ENCODE data around the gene TBCD. TPM values are rescaled to one million over a fixed set of nuclear protein-coding genes. Genes with fewer than 3 reads are reported as not detected.
"Not testable (repeated sequence)": the region's sequence is repeated elsewhere in the genome, so short reads cannot be mapped to it uniquely, and the experiment has no call there.

The TBCD gene
- total RNA-seq, 4 donors from 2014 or later = 30.5 to 94.3 (median 51.8) TPM

GRCh38 chr17:82782657-82783207, 30.9 kb downstream of the TBCD start:
- DNase-seq (ENCODE audit: low spot score) = no peak
- TF ChIP-seq CTCF (IDR thresholded peaks at IDR 0.05) = no peak
- ATAC-seq (ENCODE audit: low FRiP score) = no peak

GRCh38 chr17:82783498-82783897, 31.6 kb downstream of the TBCD start:
- ATAC-seq (ENCODE audit: low FRiP score) = no peak
- no peak for DNase-seq (ENCODE audit: low spot score)
- TF ChIP-seq CTCF (IDR thresholded peaks at IDR 0.05) = no peak

GRCh38 chr17:82785581-82785980, 33.7 kb downstream of the TBCD start:
- not testable (repeated sequence) for DNase-seq (ENCODE audit: low spot score); ATAC-seq (ENCODE audit: low FRiP score)

GRCh38 chr17:82786427-82786826, 34.6 kb downstream of the TBCD start:
- no peak for ATAC-seq (ENCODE audit: low FRiP score)
- no peak for TF ChIP-seq CTCF (IDR thresholded peaks at IDR 0.05)
- DNase-seq (ENCODE audit: low spot score) = no peak

- TF ChIP-seq CTCF (IDR thresholded peaks at IDR 0.05) = no peak
- ATAC-seq (ENCODE audit: low FRiP score) (peak; percentile 66), DNase-seq (ENCODE audit: low spot score) (no peak)
Observed at GRCh38 chr17:82787081-82787848, 35.4 kb downstream of the TBCD start.

GRCh38 chr17:82788206-82789001, 36.5 kb downstream of the TBCD start:
- DNase-seq (ENCODE audit: low spot score) (no peak), ATAC-seq (ENCODE audit: low FRiP score) (no peak)
- no peak for TF ChIP-seq CTCF (IDR thresholded peaks at IDR 0.05)

- DNase-seq (ENCODE audit: low spot score) (no peak), ATAC-seq (ENCODE audit: low FRiP score) (no peak)
- no peak for TF ChIP-seq CTCF (IDR thresholded peaks at IDR 0.05)
Observed at GRCh38 chr17:82789051-82789592, 37.3 kb downstream of the TBCD start.

Measured in omental fat pad (tissue), 4 donors.